ENCODE measurements around the gene PDE10A. TPM values are rescaled to one million over a fixed set of nuclear protein-coding genes. Genes with fewer than 3 reads are reported as not detected.

Gene PDE10A
- total and polyA plus RNA-seq, 9 donors, result 5.9 to 344 (median 88.7) TPM

DNA sequence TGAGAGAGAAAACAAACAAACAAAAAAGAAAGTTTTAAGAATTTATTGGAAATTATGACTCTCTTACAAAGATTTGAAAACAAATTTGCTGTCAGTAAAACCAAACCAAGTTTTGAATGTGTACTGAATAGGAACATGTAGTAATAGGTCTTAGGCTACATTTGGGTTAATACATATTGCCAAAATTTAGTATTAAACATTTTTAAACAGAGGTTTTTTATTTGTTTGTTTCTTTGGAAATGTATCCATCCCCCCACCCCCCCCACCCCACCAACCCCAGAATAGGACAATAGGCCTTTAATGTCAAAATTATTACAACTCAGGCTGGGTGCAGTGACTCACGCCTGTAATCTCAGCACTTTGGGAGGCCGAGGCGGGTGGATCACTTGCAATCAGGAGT is 356.1 kb downstream of the PDE10A start:
- TF ChIP-seq POLR2A (IDR thresholded peaks at IDR 0.05) (no peak), EP300 (IDR thresholded peaks at IDR 0.05) (no peak)
- TF ChIP-seq, protein P1, sequence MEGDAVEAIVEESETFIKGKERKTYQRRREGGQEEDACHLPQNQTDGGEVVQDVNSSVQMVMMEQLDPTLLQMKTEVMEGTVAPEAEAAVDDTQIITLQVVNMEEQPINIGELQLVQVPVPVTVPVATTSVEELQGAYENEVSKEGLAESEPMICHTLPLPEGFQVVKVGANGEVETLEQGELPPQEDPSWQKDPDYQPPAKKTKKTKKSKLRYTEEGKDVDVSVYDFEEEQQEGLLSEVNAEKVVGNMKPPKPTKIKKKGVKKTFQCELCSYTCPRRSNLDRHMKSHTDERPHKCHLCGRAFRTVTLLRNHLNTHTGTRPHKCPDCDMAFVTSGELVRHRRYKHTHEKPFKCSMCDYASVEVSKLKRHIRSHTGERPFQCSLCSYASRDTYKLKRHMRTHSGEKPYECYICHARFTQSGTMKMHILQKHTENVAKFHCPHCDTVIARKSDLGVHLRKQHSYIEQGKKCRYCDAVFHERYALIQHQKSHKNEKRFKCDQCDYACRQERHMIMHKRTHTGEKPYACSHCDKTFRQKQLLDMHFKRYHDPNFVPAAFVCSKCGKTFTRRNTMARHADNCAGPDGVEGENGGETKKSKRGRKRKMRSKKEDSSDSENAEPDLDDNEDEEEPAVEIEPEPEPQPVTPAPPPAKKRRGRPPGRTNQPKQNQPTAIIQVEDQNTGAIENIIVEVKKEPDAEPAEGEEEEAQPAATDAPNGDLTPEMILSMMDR (IDR thresholded peaks at IDR 0.05), result no peak
- no peaks in the 10 kb centered on the region for H3K36me3 ChIP-seq
- H3K27me3 ChIP-seq, result no peaks in the 10 kb centered on the region
- intact Hi-C loops (cut with DNase I), result no loop called here
- WGBS, 3 donors, result 71 to 81% (median 78%) methylated on average over 3 of the region's 3 CpGs
- H3K27ac ChIP-seq, result no peak overlapping the region
- no peak for DNase-seq
- H3K4me3 ChIP-seq, result no peak overlapping the region
- H3K9me3 ChIP-seq, result no peaks in the 10 kb centered on the region
- no peaks in the 10 kb centered on the region for H3K4me1 ChIP-seq (ENCODE audit: insufficient read depth)

DNA sequence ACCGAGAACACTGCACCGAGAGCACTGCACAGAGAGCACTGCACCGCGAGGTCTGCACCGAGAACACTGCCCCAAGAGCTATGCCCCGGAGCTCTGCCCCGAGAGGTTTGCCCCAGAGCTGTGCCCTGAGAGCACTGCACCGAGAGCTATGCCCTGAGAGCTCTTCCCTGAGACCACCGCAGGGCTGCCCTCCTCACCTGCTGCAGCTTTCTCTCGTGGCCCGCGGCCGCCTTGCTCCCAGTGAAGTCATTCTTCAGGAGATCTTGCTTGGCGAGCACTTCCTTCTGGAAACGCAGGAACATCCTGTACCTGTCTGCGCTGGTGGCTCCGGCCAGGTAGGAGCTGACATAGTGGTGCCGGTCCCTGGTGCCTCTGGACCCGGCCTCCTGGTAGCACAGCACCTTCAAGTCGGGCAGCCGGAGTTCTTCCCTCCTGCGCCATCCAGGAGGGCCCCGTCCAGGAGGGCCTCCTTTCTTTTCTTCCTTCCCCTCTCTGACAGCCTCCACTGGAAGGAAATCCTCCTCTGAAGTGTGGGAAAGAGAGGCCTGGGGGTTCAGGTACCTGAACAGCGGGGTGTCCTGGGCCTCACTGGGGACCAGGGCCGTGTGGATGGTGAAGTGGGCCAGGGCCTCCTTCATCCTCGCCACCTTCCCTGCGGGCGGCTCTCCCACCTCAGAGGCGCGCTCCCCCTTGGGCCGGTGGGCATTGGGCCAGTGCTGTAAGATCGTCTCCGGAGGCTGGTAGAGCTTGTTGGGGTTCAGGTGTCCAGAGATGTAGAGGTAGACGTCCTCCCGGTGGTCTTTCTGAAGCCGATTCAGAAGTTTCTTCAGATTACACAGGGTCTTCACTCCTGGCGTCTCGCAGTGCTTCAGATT is 361.4 kb downstream of the PDE10A start:
- Histone ChIP-seq H3K27ac (no peak overlapping the region), H3K4me3 (no peak overlapping the region), H3K27me3 (no peaks in the 10 kb centered on the region), H3K4me1 (ENCODE audit: insufficient read depth) (no peaks in the 10 kb centered on the region), H3K9me3 (no peaks in the 10 kb centered on the region), H3K36me3 (no peaks in the 10 kb centered on the region)
- intact Hi-C loops (cut with DNase I), result no loop called here
- no peak for TF ChIP-seq POLR2A (IDR thresholded peaks at IDR 0.05)
- no peak for TF ChIP-seq EP300 (IDR thresholded peaks at IDR 0.05)
- TF ChIP-seq, protein P1 (IDR thresholded peaks at IDR 0.05), result no peak
- no peak for DNase-seq
- WGBS, 3 donors, result 94 to 95% (median 94%) methylated on average over 38 of the region's 38 CpGs

- no peaks in the 10 kb centered on the region for H3K27me3 ChIP-seq
- intact Hi-C loops (cut with DNase I), result no loop called here
- H3K36me3 ChIP-seq, result no peaks in the 10 kb centered on the region
- TF ChIP-seq POLR2A (IDR thresholded peaks at IDR 0.05) (no peak), EP300 (IDR thresholded peaks at IDR 0.05) (no peak)
- TF ChIP-seq, protein P1 (IDR thresholded peaks at IDR 0.05), result no peak
- no peaks in the 10 kb centered on the region for H3K4me1 ChIP-seq (ENCODE audit: insufficient read depth)
- H3K27ac ChIP-seq, result no peak overlapping the region
- H3K9me3 ChIP-seq, result no peaks in the 10 kb centered on the region
- no peak for DNase-seq
- H3K4me3 ChIP-seq, result no peak overlapping the region
- WGBS, 3 donors, result 65 to 73% (median 72%) methylated on average over 13 of the region's 13 CpGs
Observed at GRCh38 chr6:165300422-165300936, 362.6 kb downstream of the PDE10A start.

GRCh38 chr6:165298875-165299274 is 364.2 kb downstream of the PDE10A start:
- intact Hi-C loops (cut with DNase I), result no loop called here
- Histone ChIP-seq H3K4me1 (ENCODE audit: insufficient read depth) (no peaks in the 10 kb centered on the region), H3K9me3 (no peaks in the 10 kb centered on the region), H3K27me3 (no peaks in the 10 kb centered on the region), H3K27ac (no peak overlapping the region), H3K36me3 (no peaks in the 10 kb centered on the region), H3K4me3 (no peak overlapping the region)
- 83 to 91% (median 83%) methylated on average over 5 of the region's 5 CpGs for WGBS, 3 donors
- DNase-seq, result no peak
- TF ChIP-seq POLR2A (IDR thresholded peaks at IDR 0.05) (no peak), EP300 (IDR thresholded peaks at IDR 0.05) (no peak)
- TF ChIP-seq, protein P1 (IDR thresholded peaks at IDR 0.05), result no peak

Measured in ovary (tissue), 9 donors.